Activated CD4-positive, alpha-beta memory T cell treated with anti-CD3 and anti-CD28 coated beads for 36 hours (primary cell): Measurements from ENCODE around the gene HOMER1. TPM values are rescaled to one million over a fixed set of nuclear protein-coding genes. Genes with fewer than 3 reads are reported as not detected.

Source experiments
- CTCF ChIA-PET: fragments of 350-600 bp; sonication (Branson Sonifier 250); formaldehyde crosslinking; loops from one replicate; lab custom pipeline; 2021; ENCODE audit warnings: antibody characterized with exemption, inconsistent platforms; lab: Charles Lee
- POLR2A ChIA-PET: fragments of 350-600 bp; sonication (Branson Sonifier 250); formaldehyde crosslinking; loops from one replicate; lab custom pipeline; 2021; ENCODE audit warnings: antibody characterized with exemption; lab: Charles Lee
- DNase-seq: peaks from one replicate; pipeline ENCODE4 v3.0.0-alpha.2; 2020
- H3K27ac Mint-ChIP-seq: one replicate; pipeline ENCODE4 v1.8.0; 2021; ENCODE audit warnings: mixed read lengths
- H3K27me3 Mint-ChIP-seq: one replicate; pipeline ENCODE4 v1.8.0; 2021; ENCODE audit warnings: mixed read lengths
- H3K36me3 Mint-ChIP-seq: one replicate; pipeline ENCODE4 v1.8.0; 2021; ENCODE audit warnings: mixed read lengths
- H3K4me1 Mint-ChIP-seq: one replicate; pipeline ENCODE4 v1.8.0; 2021; ENCODE audit warnings: low read depth, mixed read lengths
- H3K4me3 Mint-ChIP-seq: one replicate; pipeline ENCODE4 v1.8.0; 2021; ENCODE audit warnings: mild to moderate bottlenecking, mixed read lengths
- H3K9me3 Mint-ChIP-seq: one replicate; pipeline ENCODE4 v1.8.0; 2021; ENCODE audit warnings: mixed read lengths
- intact Hi-C: fragments of 100-400 bp; cut with micrococcal nuclease; formaldehyde crosslinking; loops from one replicate; pipeline ENCODE4 v1.15.1; 2023
- total RNA-seq, 2 experiments: library from RNA; stranded (reverse); gene quantifications; one replicate each; pipeline ENCODE4 v1.2.3, GENCODE V29; 2021

HOMER1 gene
- total RNA-seq, 2 experiments from 2014 or later: 3.8 to 4.3 TPM

DNA sequence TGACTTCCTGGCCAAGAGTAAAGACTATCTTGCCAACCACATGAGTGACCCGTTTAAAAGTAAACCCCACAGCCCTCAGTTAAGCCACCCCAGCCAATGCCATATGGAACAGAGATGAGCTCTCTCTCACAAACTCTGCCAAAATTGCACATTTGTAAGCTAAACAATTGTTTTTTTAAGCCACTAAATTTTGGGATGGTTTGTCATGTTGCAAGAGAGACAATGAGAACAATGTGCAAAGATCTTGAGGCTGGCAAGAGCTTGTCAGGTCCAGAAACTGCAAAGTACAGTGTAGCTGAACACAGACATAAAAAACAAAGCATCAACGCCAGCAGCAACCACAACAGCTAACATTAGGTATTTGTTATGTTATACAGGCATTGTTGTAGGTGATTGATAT, 27.8 kb downstream of the HOMER1 start:
- Mint-ChIP-seq H3K4me1 (no peaks in the 10 kb centered on the region), H3K27me3 (peaks cover 2% of the 10 kb centered on the region), H3K27ac (no peak overlapping the region), H3K36me3 (no peaks in the 10 kb centered on the region), H3K4me3 (no peak overlapping the region), H3K9me3 (no peaks in the 10 kb centered on the region)
- CTCF ChIA-PET: no interaction called here
- no peak for DNase-seq
- intact Hi-C loops: no loop called here
- POLR2A ChIA-PET: no interaction called here

DNA sequence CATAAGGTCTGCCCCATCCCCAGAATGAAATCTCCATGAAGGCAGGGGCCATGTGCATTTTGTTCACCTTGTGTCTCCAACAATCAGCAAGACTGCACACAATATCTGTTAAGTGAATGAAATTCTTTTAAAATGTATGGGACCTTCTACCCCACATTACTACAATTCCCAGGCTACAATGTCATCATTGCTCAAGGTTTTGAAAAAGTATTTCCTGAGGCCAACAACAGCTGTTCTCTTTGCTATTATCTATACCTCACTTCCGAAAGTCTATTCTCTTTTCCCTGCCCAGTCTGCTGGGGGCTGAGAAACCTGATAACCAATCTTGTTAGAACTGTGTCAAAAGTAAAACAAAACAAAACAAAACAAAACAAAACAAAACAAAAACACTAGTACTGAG, 29.2 kb downstream of the HOMER1 start:
- intact Hi-C loops: no loop called here
- Mint-ChIP-seq H3K27ac (no peak overlapping the region), H3K36me3 (no peaks in the 10 kb centered on the region), H3K4me1 (no peaks in the 10 kb centered on the region), H3K4me3 (no peak overlapping the region), H3K27me3 (peaks cover 2% of the 10 kb centered on the region), H3K9me3 (no peaks in the 10 kb centered on the region)
- ChIA-PET POLR2A (no interaction called here), CTCF (interaction anchor here (0.6 kb wide), 1 partner anchor 353 kb away, joined by 4 read pairs; no protein-coding TSS in a partner anchor)
- DNase-seq: no peak

DNA sequence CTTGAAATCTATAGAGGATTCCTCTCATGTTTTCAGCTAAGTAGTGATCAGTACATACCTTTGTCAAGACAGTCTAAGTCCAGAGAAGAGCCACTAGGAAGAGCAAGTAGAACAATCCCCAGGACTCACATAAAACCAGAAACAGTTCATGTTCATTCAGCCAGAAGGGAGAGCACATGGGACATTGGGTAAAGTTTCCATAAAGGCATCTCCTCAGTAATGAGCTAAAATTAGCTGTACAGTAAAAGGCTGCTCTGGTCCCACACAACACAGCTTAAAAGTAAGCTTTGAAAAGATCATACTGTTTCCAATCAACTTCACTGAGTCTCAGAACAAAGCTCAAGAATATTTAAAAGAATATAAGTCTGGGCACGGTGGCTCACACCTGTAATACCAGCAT, 32.4 kb downstream of the HOMER1 start:
- H3K4me3 Mint-ChIP-seq: no peak overlapping the region
- H3K4me1 Mint-ChIP-seq: no peaks in the 10 kb centered on the region
- ChIA-PET POLR2A (no interaction called here), CTCF (interaction anchor here (1.0 kb wide), 1 partner anchor 17 kb away, joined by 3 read pairs; no protein-coding TSS in a partner anchor)
- H3K27me3 Mint-ChIP-seq: no peaks in the 10 kb centered on the region
- no peak overlapping the region for H3K27ac Mint-ChIP-seq
- intact Hi-C loops: no loop called here
- no peaks in the 10 kb centered on the region for H3K36me3 Mint-ChIP-seq
- no peak for DNase-seq
- H3K9me3 Mint-ChIP-seq: no peaks in the 10 kb centered on the region

DNA sequence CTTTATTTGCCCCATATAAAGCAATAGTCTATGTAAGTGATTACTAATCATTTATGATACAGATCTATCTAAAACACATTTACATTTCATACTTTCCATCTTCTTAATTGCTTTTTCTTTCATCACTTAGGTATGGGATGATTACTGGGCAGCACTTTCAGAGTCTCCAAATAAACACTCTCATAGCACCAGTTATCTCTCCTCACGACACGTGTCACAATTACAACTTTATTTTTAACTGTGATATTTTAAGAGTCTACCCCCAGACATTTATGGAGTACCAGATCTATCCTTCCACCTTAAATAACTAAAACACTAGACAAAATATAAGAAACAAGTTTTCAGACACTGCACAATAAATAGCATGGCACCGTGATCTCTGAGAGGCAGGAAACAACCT, 32.9 kb downstream of the HOMER1 start:
- no peak for DNase-seq
- Mint-ChIP-seq H3K27me3 (no peaks in the 10 kb centered on the region), H3K36me3 (no peaks in the 10 kb centered on the region), H3K9me3 (no peaks in the 10 kb centered on the region), H3K4me1 (no peaks in the 10 kb centered on the region), H3K27ac (no peak overlapping the region), H3K4me3 (no peak overlapping the region)
- intact Hi-C loops: no loop called here
- ChIA-PET POLR2A (no interaction called here), CTCF (interaction anchor here (1.0 kb wide), 1 partner anchor 16 kb away, joined by 3 read pairs; no protein-coding TSS in a partner anchor)

DNA sequence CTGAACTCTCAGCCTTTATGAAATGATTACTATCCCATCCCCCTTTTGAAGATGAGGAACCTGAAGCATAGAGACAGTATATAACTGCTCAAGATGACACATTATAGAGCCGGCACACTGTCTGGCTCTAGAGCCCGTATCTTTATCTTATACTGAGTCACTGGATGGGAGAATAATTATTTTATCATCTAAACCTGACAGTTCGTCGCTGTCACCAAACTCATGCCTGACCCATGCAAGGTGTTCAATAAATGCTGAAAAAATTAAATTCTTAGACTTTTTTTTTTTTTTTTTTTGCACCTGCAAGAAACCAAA, 38.8 kb downstream of the HOMER1 start:
- Mint-ChIP-seq H3K36me3 (no peaks in the 10 kb centered on the region), H3K27me3 (no peaks in the 10 kb centered on the region), H3K4me1 (peaks cover 2% of the 10 kb centered on the region), H3K9me3 (no peaks in the 10 kb centered on the region), H3K4me3 (no peak overlapping the region), H3K27ac (no peak overlapping the region)
- no peak for DNase-seq
- POLR2A ChIA-PET: no interaction called here
- intact Hi-C loops: no loop called here
- CTCF ChIA-PET: no interaction called here

DNA sequence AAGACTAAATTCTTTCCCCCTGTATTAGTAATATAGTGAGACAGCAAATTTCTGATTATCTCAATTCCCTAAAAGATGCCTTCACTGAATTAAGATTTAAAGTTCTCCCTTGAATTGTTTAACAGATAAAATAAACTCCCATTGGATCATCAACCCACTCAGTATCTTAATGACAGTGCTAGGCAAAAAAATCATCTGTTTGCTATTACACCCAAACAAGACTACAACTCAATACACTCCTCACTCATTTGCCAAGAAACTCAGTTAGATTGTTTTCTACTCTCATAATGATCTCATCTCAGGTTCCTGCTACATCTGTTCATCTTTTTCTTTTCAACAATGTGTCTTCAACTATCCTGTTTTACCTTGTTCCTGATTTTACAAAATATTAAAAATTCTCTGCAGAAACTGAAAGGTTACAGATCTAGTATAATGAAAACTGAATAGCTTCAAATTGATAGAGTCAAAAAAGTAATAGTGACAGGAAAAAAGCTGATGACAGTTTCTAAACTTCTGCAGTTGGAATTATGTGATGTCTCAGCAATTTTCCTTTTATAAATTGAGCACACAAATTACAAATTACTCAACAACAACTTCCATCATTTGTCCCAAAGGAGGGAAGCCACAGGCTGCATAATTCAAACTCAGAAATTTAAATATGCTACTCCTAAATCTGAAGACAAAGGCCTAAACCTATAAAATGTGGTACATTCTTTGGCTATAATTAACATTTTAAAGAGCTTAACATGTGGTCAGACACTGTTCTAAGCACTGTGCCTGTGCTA, 39.4 kb downstream of the HOMER1 start:
- H3K27me3 Mint-ChIP-seq: no peaks in the 10 kb centered on the region
- no peak overlapping the region for H3K4me3 Mint-ChIP-seq
- intact Hi-C loops: no loop called here
- no peaks in the 10 kb centered on the region for H3K9me3 Mint-ChIP-seq
- no peak overlapping the region for H3K27ac Mint-ChIP-seq
- ChIA-PET CTCF (no interaction called here), POLR2A (no interaction called here)
- no peak for DNase-seq
- peaks cover 2% of the 10 kb centered on the region for H3K4me1 Mint-ChIP-seq
- H3K36me3 Mint-ChIP-seq: no peaks in the 10 kb centered on the region

DNA sequence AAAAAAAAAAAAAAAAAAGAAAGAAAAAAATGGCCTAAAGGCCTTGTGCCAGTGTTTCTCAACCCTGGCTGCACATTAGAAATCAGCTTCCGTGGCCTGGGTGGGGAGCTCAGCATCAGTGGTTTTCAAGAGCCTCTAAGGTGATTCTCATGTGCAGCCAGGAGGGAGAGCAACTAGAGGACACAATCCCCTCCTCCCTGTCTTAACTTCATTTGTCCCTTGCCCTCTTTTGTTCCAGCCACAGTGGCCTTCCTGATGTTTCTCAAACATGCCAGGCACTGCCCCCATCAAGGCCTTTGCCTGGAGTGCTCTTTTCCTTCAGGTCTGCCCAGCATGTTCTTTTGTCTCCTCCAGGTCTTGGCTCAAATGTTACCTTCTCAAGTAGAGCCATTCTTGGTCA, 42.4 kb downstream of the HOMER1 start:
- Mint-ChIP-seq H3K27me3 (no peaks in the 10 kb centered on the region), H3K4me3 (no peak overlapping the region), H3K9me3 (no peaks in the 10 kb centered on the region), H3K27ac (no peak overlapping the region), H3K4me1 (peaks cover 2% of the 10 kb centered on the region), H3K36me3 (no peaks in the 10 kb centered on the region)
- CTCF ChIA-PET: no interaction called here
- POLR2A ChIA-PET: no interaction called here
- no peak for DNase-seq
- intact Hi-C loops: no loop called here

DNA sequence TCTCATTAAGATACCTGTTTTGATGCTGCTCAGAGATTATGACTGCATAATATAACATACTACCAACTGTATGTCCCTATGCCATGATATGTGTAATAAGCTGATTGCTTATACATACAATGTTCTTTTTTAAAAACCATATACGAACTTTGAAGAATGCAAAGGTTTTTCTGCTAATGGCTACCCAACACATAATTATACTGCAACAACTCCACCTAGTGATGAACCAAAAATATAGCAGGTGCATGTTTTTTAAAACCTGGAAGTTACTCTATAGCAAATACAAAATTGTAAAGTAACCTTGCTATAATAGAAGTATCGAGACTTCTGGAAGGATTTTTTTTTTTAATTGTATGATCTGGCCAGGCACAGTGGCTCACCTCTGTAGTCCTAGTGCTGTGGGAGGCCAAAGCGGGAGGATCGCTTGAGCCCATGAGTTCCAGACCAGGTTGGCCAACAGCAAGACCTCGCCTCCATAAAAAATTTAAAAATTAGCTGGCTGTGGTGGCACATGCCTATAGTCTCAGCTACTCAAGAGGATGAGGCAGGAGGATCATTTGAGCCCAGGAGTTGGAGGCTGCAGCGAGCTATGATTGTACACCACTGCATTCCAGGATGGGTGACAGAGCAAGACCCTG, 49.1 kb downstream of the HOMER1 start:
- no peak for DNase-seq
- Mint-ChIP-seq H3K9me3 (no peaks in the 10 kb centered on the region), H3K4me1 (no peaks in the 10 kb centered on the region), H3K36me3 (no peaks in the 10 kb centered on the region), H3K27ac (no peak overlapping the region), H3K27me3 (peaks cover 6% of the 10 kb centered on the region), H3K4me3 (no peak overlapping the region)
- CTCF ChIA-PET: interaction anchor here (0.6 to 8.5 kb wide), 10 partner anchors 15 to 442 kb away, joined by 3 to 120 read pairs (median 5); no protein-coding TSS in a partner anchor
- POLR2A ChIA-PET: interaction anchor here (0.7 kb wide), 2 partner anchors 262 to 486 kb away, joined by 3 read pairs; no protein-coding TSS in a partner anchor
- intact Hi-C loops: loop anchor here (1.0 to 2.0 kb wide), 2 partner anchors 332 to 440 kb away; no protein-coding TSS in a partner anchor

DNA sequence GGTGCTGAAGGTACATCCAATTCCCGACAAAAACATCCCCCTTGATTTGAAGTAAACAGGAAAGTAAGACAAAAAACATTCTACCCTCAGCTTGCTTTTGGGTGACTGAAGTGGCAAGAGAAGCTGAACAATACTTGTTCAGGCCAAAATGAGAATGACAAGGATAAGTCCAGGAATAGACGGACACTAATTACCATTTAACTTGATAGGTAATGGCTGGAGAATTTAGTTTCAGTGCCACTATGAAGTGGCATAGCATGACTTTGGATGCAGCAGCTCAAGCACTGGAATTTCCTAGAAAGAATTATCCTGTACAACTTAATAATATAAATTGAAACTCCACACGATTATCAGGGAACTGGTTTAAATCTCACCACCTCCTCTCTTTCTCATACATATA, 49.7 kb downstream of the HOMER1 start:
- Mint-ChIP-seq H3K27me3 (peaks cover 6% of the 10 kb centered on the region), H3K4me3 (no peak overlapping the region), H3K9me3 (no peaks in the 10 kb centered on the region), H3K27ac (no peak overlapping the region), H3K36me3 (no peaks in the 10 kb centered on the region), H3K4me1 (no peaks in the 10 kb centered on the region)
- CTCF ChIA-PET: interaction anchor here (0.6 to 8.5 kb wide), 9 partner anchors 15 to 442 kb away, joined by 3 to 120 read pairs (median 5); no protein-coding TSS in a partner anchor
- no peak for DNase-seq
- intact Hi-C loops: loop anchor here (1.0 to 2.0 kb wide), 2 partner anchors 331 to 439 kb away; no protein-coding TSS in a partner anchor
- POLR2A ChIA-PET: interaction anchor here (0.7 kb wide), 1 partner anchor 262 kb away, joined by 3 read pairs; no protein-coding TSS in a partner anchor

DNA sequence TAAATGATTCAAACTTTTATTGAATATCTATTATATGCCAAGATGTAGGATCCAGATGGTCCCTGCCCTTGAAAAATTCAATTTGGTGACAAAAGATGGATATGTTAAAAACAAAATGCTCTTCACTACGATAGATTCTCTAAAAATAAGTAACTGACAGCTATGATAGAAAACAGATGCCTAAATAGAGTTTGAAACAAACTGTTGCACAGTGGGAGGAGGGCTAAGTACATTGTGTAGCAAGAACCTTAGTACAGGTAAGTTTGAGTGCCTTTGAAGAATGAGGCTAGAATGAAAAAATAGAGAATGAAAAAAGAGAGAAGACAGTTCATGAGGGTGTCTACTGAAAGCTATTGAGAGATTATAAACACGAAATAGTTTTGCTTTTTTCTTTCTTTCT, 54.3 kb downstream of the HOMER1 start:
- intact Hi-C loops: no loop called here
- H3K9me3 Mint-ChIP-seq: no peaks in the 10 kb centered on the region
- CTCF ChIA-PET: interaction anchor here (1.7 to 2.4 kb wide), 2 partner anchors 327 to 435 kb away, joined by 6 to 13 read pairs; no protein-coding TSS in a partner anchor
- peaks cover 6% of the 10 kb centered on the region for H3K36me3 Mint-ChIP-seq
- no peak for DNase-seq
- peaks cover 7% of the 10 kb centered on the region for H3K4me1 Mint-ChIP-seq
- no peak overlapping the region for H3K27ac Mint-ChIP-seq
- H3K4me3 Mint-ChIP-seq: no peak overlapping the region
- POLR2A ChIA-PET: no interaction called here
- peaks cover 6% of the 10 kb centered on the region for H3K27me3 Mint-ChIP-seq

DNA sequence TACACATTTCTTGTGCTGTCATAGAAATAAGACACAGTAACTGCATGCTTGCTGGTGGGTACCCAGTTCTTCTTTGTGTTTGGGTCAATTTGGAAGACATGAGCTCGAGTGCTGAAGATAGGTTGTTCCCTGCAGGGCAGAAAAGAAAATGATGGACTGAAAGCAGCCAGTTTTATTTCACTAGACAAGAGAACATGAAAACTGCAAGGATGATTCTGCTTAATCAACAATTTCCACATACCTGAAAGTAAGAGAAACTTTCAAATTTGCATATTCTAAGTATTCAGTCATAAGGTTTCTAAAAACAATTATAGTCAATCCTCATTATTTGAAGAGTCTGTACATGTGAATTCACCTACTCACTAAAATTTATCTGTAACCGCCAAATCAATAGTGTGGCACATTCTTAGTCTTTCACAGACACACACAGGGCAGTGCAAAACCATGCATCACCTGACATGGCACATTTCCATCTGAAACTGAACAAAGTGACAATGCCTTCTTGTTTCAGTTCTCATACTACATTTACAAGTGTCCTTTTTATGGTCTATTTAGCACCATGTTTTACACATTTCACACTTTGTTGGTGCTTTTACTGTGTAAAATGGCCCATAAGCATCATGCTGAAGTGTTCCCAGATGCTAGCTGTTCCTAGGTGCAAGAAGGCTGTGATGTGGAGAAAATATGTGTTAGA, 56.9 kb downstream of the HOMER1 start:
- Mint-ChIP-seq H3K36me3 (peaks cover 6% of the 10 kb centered on the region), H3K27ac (no peak overlapping the region), H3K4me3 (no peak overlapping the region), H3K27me3 (peaks cover 1% of the 10 kb centered on the region), H3K9me3 (no peaks in the 10 kb centered on the region), H3K4me1 (peaks cover 7% of the 10 kb centered on the region)
- ChIA-PET CTCF (interaction anchor here (1.4 to 1.7 kb wide), 2 partner anchors 324 to 432 kb away, joined by 3 to 6 read pairs; no protein-coding TSS in a partner anchor), POLR2A (no interaction called here)
- DNase-seq: no peak
- intact Hi-C loops: no loop called here

DNA sequence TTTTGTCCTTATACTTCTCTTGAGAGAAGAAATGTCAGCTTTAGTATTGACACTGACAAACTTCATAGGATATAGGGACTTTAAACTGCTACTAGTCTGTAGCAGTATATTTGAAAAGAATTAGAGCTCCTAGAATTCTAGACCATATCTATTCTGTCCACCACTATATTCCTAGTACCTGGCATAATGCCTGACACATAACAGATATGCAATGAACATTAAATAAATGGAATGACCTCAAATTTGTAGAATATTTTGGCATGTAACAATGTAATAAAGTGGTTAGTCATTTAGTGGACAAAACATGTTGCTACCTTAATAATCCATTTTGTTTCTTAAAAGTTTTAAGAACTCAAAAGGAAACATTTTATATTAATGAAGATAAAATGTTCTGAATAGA, 57.5 kb downstream of the HOMER1 start:
- ChIA-PET POLR2A (no interaction called here), CTCF (interaction anchor here (1.4 to 1.7 kb wide), 2 partner anchors 323 to 431 kb away, joined by 3 to 6 read pairs; no protein-coding TSS in a partner anchor)
- Mint-ChIP-seq H3K4me1 (peaks cover 7% of the 10 kb centered on the region), H3K4me3 (no peak overlapping the region), H3K27me3 (peaks cover 1% of the 10 kb centered on the region), H3K27ac (no peak overlapping the region), H3K9me3 (no peaks in the 10 kb centered on the region), H3K36me3 (peaks cover 6% of the 10 kb centered on the region)
- intact Hi-C loops: no loop called here
- DNase-seq: no peak
